Ovary (tissue), 9 donors: ENCODE measurements around the gene AKIRIN1. TPM values are rescaled to one million over a fixed set of nuclear protein-coding genes. Genes with fewer than 3 reads are reported as not detected.

Experiments used
- DNase-seq, 5 donors: peaks; one replicate each; pipeline ENCODE4 v3.0.0-alpha.2; 2019 to 2020
- H3K27ac ChIP-seq, 2 donors: fragments of 200-600 bp; one replicate each; pipeline versions ENCODE4 v1.5.1 to v1.8.0; 2019 to 2022
- H3K27me3 ChIP-seq: fragments of 200-600 bp; one replicate; pipeline ENCODE4 v1.8.0; 2022
- H3K36me3 ChIP-seq: fragments of 200-600 bp; sonication (generic); one replicate; pipeline ENCODE4 v1.5.1; 2019
- H3K4me1 ChIP-seq: one replicate; pipeline ENCODE4 v1.8.1; 2013; ENCODE audit warnings: mild to moderate bottlenecking, moderate library complexity; ENCODE audit not compliant: insufficient read depth
- H3K4me3 ChIP-seq: fragments of 200-600 bp; sonication (generic); one replicate; pipeline ENCODE4 v1.5.1; 2017
- H3K9me3 ChIP-seq, 2 donors: fragments of 200-600 bp in 1 of 2; sonication (generic) in 1 of 2; one replicate each; pipeline versions ENCODE4 v1.5.1 to v1.8.1; 2013 to 2019; ENCODE audit warnings: mild to moderate bottlenecking in 1 of 2, moderate library complexity in 1 of 2
- EP300 ChIP-seq: sonication (generic); formaldehyde crosslinking; IDR thresholded peaks from one replicate; pipeline ENCODE4 v1.6.1; 2017; ENCODE audit warnings: antibody characterized with exemption
- POLR2A ChIP-seq: fragments of 450-650 bp; IDR thresholded peaks from one replicate; pipeline ENCODE4 v1.6.1; 2017; ENCODE audit warnings: antibody characterized with exemption, mild to moderate bottlenecking, moderate library complexity
- WGBS, 3 donors: extraction: QIAGEN DNeasy Blood & Tissue Kit in 1 of 3; methylation state at CpG; one replicate each; pipeline versions ENCODE4 v1.1.5 to v1.1.7; 2013 to 2017; 5-methylcytosine and 5-hydroxymethylcytosine counted together
- intact Hi-C, 4 donors: fragments of 100-400 bp; cut with DNase I; formaldehyde crosslinking; loops; one replicate each; pipeline versions ENCODE4 v1.11.0 to v1.15.1; 2022 to 2023
- polyA plus RNA-seq, 2 donors: library from polyadenylated mRNA; stranded (reverse); fragments of 200-250 nt in 1 of 2; fragments of 350-450 nt in 1 of 2; fragmentation: Illumina TruSeq in 1 of 2; extraction: RNeasy Lipid Tissue Mini Kit (QIAGEN cat#74804) in 1 of 2; gene quantifications; one replicate each; pipeline ENCODE4 v1.2.3, GENCODE V29; 2013 to 2014
- total RNA-seq, 7 donors: library from RNA; depleted of rRNA in 2 of 7; stranded (reverse); fragments of >200 nt in 2 of 7; fragmentation: NEBNext Ultra II Directional in 3 of 7; extraction: Animal tissue kit (Norgen Biotek cat#: 25700) in 3 of 7; gene quantifications; one replicate each; pipeline versions ENCODE4 v1.1.0 to v1.2.4, GENCODE V29; 2016 to 2023
- TF ChIP-seq, protein P1 (sequence below), 3 donors: fragments of 450-650 bp in 2 of 3; fragments of 200-600 bp in 1 of 3; IDR thresholded peaks; one replicate each; pipeline versions ENCODE4 v1.5.1 to v1.8.0; 2016 to 2022; ENCODE audit warnings: antibody characterized with exemption in 3 of 3, mild to moderate bottlenecking in 1 of 3
- donor health status: DM: no; HTN: no; CAD: no; lungs with moderate emphysema.
- donor health status: DM: no; HTN: no; CAD: no.
- donor health status: Bipolar disorder and iron deficiency.
- donor health status: DM: yes; HTN: yes; CAD: no.
- donor health status: DM: no; HTN: no; CAD: no.
- donor health status: DM: yes; HTN: yes; CAD: no.

Gene AKIRIN1
- total and polyA plus RNA-seq, 9 donors = 14.9 to 64.6 (median 42.4) TPM

GRCh38 chr1:38944547-38944946 lies 46.5 kb upstream of the AKIRIN1 start:
- peaks cover 6% of the 10 kb centered on the region for H3K4me1 ChIP-seq
- no peaks in the 10 kb centered on the region for H3K9me3 ChIP-seq
- H3K4me3 ChIP-seq = no peak overlapping the region
- 95 to 98% (median 96%) methylated on average over 4 of the region's 4 CpGs for WGBS, 3 donors
- no peaks in the 10 kb centered on the region for H3K27me3 ChIP-seq
- TF ChIP-seq POLR2A = no peak
- no peak overlapping the region for H3K27ac ChIP-seq
- no peak for DNase-seq
- H3K36me3 ChIP-seq = no peaks in the 10 kb centered on the region
- intact Hi-C loops = no loop called here

- intact Hi-C loops = no loop called here
- Histone ChIP-seq H3K27ac (no peak overlapping the region), H3K27me3 (no peaks in the 10 kb centered on the region), H3K9me3 (no peaks in the 10 kb centered on the region), H3K36me3 (no peaks in the 10 kb centered on the region), H3K4me1 (no peaks in the 10 kb centered on the region), H3K4me3 (no peak overlapping the region)
- TF ChIP-seq EP300 (no peak), POLR2A (no peak)
- TF ChIP-seq, protein P1, sequence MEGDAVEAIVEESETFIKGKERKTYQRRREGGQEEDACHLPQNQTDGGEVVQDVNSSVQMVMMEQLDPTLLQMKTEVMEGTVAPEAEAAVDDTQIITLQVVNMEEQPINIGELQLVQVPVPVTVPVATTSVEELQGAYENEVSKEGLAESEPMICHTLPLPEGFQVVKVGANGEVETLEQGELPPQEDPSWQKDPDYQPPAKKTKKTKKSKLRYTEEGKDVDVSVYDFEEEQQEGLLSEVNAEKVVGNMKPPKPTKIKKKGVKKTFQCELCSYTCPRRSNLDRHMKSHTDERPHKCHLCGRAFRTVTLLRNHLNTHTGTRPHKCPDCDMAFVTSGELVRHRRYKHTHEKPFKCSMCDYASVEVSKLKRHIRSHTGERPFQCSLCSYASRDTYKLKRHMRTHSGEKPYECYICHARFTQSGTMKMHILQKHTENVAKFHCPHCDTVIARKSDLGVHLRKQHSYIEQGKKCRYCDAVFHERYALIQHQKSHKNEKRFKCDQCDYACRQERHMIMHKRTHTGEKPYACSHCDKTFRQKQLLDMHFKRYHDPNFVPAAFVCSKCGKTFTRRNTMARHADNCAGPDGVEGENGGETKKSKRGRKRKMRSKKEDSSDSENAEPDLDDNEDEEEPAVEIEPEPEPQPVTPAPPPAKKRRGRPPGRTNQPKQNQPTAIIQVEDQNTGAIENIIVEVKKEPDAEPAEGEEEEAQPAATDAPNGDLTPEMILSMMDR (IDR thresholded peaks at IDR 0.05) = no peak
- no peak for DNase-seq
- 39 to 58% (median 56%) methylated on average over 2 of the region's 2 CpGs for WGBS, 3 donors
Measured at GRCh38 chr1:38950553-38950952, 40.5 kb upstream of the AKIRIN1 start.

GRCh38 chr1:38953433-38953860 lies 37.6 kb upstream of the AKIRIN1 start:
- no peak for DNase-seq

DNA sequence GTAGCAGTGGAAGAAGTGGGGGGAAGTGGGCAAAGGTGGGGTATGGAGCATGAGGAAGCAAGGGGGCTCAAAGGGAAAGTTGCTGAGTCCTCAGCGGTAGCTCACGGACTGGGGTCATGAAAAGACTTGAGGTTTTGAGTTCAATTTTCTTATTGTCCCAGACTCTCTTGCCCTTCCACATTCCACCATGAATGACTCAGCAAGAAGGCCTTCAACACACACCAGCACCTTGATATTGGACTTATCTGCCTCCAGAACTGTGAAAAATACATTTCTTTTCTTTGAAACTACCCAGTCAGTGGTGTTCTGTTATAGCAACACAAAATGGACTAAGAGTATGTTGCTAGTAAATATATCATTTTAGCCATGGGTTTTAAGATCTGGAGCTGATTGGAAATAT lies 32.1 kb upstream of the AKIRIN1 start:
- intact Hi-C loops = no loop called here
- Histone ChIP-seq H3K27ac (no peak overlapping the region), H3K36me3 (no peaks in the 10 kb centered on the region), H3K4me3 (no peak overlapping the region), H3K27me3 (no peaks in the 10 kb centered on the region), H3K4me1 (no peaks in the 10 kb centered on the region), H3K9me3 (no peaks in the 10 kb centered on the region)
- TF ChIP-seq EP300 (no peak), POLR2A (no peak)
- TF ChIP-seq, protein P1 (IDR thresholded peaks at IDR 0.05) = no peak
- 90 to 93% (median 91%) methylated on average over 2 of the region's 2 CpGs for WGBS, 3 donors
- DNase-seq = no peak

More at GRCh38 chr1:38953433-38953860, 37.6 kb upstream of the AKIRIN1 start:
- no peak for TF ChIP-seq POLR2A
- TF ChIP-seq EP300 = no peak
- TF ChIP-seq, protein P1 (IDR thresholded peaks at IDR 0.05) = no peak
- Histone ChIP-seq H3K4me3 (no peak overlapping the region), H3K27me3 (no peaks in the 10 kb centered on the region), H3K9me3 (no peaks in the 10 kb centered on the region), H3K4me1 (no peaks in the 10 kb centered on the region), H3K27ac (no peak overlapping the region), H3K36me3 (no peaks in the 10 kb centered on the region)
- intact Hi-C loops = no loop called here
- 22 to 26% (median 25%) methylated on average over 4 of the region's 4 CpGs for WGBS, 3 donors

DNA sequence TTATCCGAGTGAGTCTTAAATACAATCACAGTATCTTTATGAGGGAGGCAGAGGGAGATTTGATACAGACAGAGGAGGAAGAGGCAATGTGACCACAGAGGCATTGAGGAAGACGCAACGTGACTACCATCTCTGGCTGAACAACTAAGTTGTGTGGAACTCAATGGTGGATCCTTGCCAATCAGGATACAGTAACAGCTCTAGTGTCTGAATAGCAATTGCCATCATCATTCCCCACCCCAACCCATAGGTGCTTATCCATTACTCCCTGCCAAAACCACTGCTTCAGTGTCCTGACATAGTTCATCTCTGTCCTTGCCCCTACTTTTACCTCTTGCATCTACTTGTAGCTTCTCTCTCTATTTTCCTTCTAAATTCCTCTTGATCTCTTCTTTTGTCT lies 29.0 kb upstream of the AKIRIN1 start:
- DNase-seq = no peak
- no peaks in the 10 kb centered on the region for H3K9me3 ChIP-seq
- H3K4me3 ChIP-seq = no peak overlapping the region
- H3K4me1 ChIP-seq = no peaks in the 10 kb centered on the region
- 76 to 80% (median 79%) methylated on average over 3 of the region's 3 CpGs for WGBS, 3 donors
- H3K36me3 ChIP-seq = no peaks in the 10 kb centered on the region
- intact Hi-C loops = no loop called here
- no peak overlapping the region for H3K27ac ChIP-seq
- TF ChIP-seq POLR2A (no peak), EP300 (no peak)
- TF ChIP-seq, protein P1 (IDR thresholded peaks at IDR 0.05) = no peak
- H3K27me3 ChIP-seq = no peaks in the 10 kb centered on the region
